ENCODE measurements around the gene SEMA4D. TPM values are rescaled to one million over a fixed set of nuclear protein-coding genes. Genes with fewer than 3 reads are reported as not detected.

The SEMA4D gene
- total RNA-seq, 1 donor from 2014 or later = 13.5 TPM

DNA sequence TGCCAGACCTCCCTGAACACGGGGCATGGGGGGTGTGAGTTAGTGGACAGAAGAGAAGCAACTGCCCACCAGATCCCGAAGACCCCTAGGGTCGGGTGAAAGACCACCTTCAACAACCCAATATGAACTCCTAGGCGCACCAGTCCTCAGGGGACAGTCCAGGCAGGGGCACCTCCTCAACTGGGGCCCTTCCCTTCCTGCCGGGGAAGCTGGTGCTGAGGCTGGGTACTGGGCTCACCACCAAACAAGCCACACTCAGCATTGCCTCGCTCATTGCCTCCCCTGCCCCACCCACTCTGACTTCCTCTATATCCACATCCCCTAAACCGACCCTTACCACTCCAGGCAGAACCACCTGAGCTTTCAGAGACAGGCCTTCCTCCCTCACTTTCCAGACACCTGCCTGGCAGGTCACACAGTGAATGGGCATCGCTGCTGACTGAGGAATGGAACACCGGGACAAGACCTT is 42.5 kb downstream of the SEMA4D start:
- Histone ChIP-seq H3K27me3 (no peaks in the 10 kb centered on the region), H3K4me3 (no peak overlapping the region), H3K9me3 (no peaks in the 10 kb centered on the region), H3K36me3 (peaks cover 0 to 3% of the 10 kb centered on the region in 2 donors), H3K4me1 (no peaks in the 10 kb centered on the region), H3K27ac (no peak overlapping the region)
- no peak for DNase-seq (ENCODE audit: low spot score in 2 of 2)
- TF ChIP-seq, protein P1, sequence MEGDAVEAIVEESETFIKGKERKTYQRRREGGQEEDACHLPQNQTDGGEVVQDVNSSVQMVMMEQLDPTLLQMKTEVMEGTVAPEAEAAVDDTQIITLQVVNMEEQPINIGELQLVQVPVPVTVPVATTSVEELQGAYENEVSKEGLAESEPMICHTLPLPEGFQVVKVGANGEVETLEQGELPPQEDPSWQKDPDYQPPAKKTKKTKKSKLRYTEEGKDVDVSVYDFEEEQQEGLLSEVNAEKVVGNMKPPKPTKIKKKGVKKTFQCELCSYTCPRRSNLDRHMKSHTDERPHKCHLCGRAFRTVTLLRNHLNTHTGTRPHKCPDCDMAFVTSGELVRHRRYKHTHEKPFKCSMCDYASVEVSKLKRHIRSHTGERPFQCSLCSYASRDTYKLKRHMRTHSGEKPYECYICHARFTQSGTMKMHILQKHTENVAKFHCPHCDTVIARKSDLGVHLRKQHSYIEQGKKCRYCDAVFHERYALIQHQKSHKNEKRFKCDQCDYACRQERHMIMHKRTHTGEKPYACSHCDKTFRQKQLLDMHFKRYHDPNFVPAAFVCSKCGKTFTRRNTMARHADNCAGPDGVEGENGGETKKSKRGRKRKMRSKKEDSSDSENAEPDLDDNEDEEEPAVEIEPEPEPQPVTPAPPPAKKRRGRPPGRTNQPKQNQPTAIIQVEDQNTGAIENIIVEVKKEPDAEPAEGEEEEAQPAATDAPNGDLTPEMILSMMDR (IDR thresholded peaks at IDR 0.05) = no peak
- intact Hi-C loops (cut with DNase I) = no loop called here

DNA sequence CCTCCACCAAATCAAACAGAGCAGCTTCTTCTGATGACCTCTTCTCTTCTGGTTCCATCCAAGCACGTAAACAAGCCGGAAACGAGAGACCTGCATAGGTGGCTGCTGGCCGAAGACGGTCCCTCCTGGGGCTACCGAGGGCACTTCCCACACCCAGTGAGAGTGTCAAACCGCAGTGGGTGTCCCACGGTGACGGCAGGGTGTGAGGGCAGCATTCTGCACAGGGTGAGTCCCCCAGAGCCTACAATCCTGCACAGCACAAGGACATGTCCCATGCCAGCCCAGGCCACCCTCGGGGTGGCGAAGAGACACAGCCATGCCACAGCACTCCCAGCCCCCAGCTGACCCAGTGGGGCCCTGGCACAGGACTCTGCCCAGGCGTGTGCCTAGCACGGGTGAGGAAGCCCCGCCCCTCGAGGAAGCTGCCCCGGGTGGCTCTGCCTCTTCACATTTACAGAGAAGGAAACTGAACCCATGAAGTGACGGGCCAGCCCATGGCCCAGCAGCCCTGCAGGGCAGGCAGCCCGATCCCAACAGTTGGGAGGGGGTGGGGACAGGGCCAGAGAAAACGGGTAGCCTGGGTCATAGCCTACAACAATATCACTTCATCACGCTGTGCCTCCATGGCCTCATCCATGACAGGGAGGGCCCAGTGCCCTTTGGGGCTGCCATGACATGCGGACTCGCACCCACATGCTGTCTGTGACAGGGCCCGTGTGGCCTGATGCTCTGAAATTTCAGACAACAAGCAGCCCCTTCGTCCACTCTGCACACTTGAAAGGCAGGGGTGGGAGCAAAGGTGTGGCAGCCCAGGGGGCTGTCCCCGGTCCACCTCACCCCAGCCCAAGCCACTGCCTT is 43.2 kb downstream of the SEMA4D start:
- intact Hi-C loops (cut with DNase I) = no loop called here
- TF ChIP-seq, protein P1 (IDR thresholded peaks at IDR 0.05) = no peak
- no peaks in the 10 kb centered on the region for H3K9me3 ChIP-seq
- H3K4me3 ChIP-seq = no peak overlapping the region
- H3K4me1 ChIP-seq = no peaks in the 10 kb centered on the region
- peaks cover 0 to 3% of the 10 kb centered on the region in 2 donors for H3K36me3 ChIP-seq
- DNase-seq (ENCODE audit: low spot score in 2 of 2) = no peak
- no peak overlapping the region for H3K27ac ChIP-seq
- H3K27me3 ChIP-seq = no peaks in the 10 kb centered on the region

DNA sequence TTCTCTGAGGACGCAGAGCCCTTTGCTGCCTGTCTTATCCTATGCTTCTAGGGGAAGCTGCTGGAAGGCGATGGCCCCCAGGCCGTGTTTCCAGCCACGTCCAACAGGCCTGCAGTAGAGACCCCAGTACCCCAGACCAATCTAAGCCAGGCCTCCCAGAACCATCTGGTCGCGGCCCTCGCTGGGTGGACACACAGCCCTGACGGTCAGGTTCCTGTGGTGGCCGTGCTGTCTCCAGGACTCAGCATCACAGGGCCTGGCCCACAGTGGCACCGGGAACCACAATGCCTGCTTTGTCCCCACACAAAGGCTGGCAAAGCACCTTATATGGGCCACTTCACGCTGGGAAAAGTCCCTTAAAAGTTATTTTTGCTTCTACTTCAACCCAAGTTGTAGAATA is 44.5 kb downstream of the SEMA4D start:
- Histone ChIP-seq H3K36me3 (peaks cover 0 to 3% of the 10 kb centered on the region in 2 donors), H3K27ac (no peak overlapping the region), H3K4me3 (no peak overlapping the region), H3K9me3 (no peaks in the 10 kb centered on the region), H3K4me1 (no peaks in the 10 kb centered on the region), H3K27me3 (no peaks in the 10 kb centered on the region)
- DNase-seq (ENCODE audit: low spot score in 2 of 2) = no peak
- TF ChIP-seq, protein P1 (IDR thresholded peaks at IDR 0.05) = no peak
- intact Hi-C loops (cut with DNase I) = no loop called here

DNA sequence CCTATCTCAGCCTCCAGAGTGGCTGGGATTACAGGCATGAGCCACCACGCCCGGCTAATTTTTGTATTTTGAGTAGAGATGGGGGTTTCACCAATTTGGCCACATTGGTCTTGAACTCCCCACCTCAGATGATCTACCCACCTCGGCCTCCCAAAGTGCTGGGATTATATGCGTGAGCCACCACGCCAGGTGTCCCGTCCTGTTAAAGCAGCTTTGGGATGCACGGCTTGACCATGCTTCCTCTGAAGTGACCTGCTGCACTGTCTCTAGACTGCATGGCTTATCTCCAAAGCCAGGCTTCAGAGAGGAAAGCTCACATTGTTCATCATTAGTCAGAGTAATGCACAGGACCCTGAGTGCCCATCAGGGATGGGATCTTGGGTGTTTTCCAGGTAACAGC is 45.4 kb downstream of the SEMA4D start:
- H3K36me3 ChIP-seq = peaks cover 0 to 3% of the 10 kb centered on the region in 2 donors
- no peaks in the 10 kb centered on the region for H3K27me3 ChIP-seq
- no peak overlapping the region for H3K27ac ChIP-seq
- TF ChIP-seq, protein P1 (IDR thresholded peaks at IDR 0.05) = no peak
- intact Hi-C loops (cut with DNase I) = no loop called here
- no peaks in the 10 kb centered on the region for H3K9me3 ChIP-seq
- no peaks in the 10 kb centered on the region for H3K4me1 ChIP-seq
- no peak overlapping the region for H3K4me3 ChIP-seq
- no peak for DNase-seq (ENCODE audit: low spot score in 2 of 2)

DNA sequence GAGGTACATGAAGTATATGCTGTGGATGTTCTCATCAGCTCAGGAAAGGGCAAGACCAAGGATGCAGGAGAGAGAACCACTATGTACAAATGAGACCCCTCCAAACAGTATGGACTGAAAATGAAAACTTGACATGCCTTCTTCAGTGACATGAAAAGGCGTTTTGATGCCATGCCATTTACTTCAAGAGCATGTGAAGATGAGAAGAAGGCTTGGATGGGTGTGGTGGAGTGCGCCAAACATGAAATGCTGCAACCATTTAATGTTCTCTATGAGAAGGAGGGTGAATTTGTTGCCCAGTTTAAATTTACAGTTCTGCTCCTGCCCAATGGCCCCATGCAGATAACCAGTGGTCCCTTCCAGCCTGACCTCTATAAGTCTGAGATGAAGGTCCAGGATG is 47.7 kb downstream of the SEMA4D start:
- Histone ChIP-seq H3K4me1 (no peaks in the 10 kb centered on the region), H3K9me3 (no peaks in the 10 kb centered on the region), H3K36me3 (peaks cover 0 to 3% of the 10 kb centered on the region in 2 donors), H3K4me3 (no peak overlapping the region), H3K27ac (no peak overlapping the region), H3K27me3 (no peaks in the 10 kb centered on the region)
- DNase-seq (ENCODE audit: low spot score in 2 of 2) = no peak
- intact Hi-C loops (cut with DNase I) = no loop called here
- TF ChIP-seq, protein P1 (IDR thresholded peaks at IDR 0.05) = no peak

Measured in ascending aorta (tissue), 2 donors.